ENCODE results near the gene PJVK.

DNA sequence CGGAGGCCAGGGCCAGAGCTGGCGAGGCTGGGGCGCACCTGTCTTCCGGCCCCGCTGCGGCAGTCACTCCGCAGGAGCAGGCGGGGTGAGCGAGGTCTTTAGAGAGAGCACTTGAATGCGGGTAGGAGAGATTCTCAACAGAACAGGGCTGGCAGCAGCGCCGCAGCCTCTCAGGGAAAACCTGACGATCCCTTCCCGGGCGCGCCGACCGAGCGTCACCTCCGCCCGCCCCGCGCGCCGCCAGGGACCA lies 729 bp upstream of the PJVK start:
- no peak for TF ChIP-seq EZH2 (IDR thresholded peaks at IDR 0.05; ENCODE audit: borderline replicate concordance)
- TF ChIP-seq, protein P1, sequence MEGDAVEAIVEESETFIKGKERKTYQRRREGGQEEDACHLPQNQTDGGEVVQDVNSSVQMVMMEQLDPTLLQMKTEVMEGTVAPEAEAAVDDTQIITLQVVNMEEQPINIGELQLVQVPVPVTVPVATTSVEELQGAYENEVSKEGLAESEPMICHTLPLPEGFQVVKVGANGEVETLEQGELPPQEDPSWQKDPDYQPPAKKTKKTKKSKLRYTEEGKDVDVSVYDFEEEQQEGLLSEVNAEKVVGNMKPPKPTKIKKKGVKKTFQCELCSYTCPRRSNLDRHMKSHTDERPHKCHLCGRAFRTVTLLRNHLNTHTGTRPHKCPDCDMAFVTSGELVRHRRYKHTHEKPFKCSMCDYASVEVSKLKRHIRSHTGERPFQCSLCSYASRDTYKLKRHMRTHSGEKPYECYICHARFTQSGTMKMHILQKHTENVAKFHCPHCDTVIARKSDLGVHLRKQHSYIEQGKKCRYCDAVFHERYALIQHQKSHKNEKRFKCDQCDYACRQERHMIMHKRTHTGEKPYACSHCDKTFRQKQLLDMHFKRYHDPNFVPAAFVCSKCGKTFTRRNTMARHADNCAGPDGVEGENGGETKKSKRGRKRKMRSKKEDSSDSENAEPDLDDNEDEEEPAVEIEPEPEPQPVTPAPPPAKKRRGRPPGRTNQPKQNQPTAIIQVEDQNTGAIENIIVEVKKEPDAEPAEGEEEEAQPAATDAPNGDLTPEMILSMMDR (IDR thresholded peaks at IDR 0.05; ENCODE audit: poor library complexity), result no peak

All from hepatocyte (in vitro differentiated cells).